Measurements from ENCODE around the gene HLA-DOA.

HLA-DOA gene

DNA sequence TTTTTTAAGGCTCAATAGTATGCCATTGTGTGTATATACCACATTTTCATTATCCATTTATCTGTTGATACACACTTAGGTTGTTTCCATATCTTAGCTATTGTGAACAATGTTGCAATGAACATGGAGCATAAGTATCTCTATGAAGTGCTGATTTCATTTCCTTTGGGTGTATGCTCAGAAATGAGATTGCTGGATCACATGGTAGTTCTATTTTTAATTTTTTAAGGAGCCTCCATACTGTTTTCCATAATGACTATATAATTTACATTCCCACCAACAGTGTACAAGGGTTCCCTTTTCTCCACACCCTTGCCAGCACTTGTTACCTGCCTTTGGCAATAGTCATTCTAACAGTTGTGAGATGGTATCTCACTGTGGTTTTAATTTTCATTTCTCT lies 15.1 kb upstream of the HLA-DOA start:
- Mint-ChIP-seq H3K4me1 (peaks cover 38 to 60% of the 10 kb centered on the region in 2 donors), H3K9me3 (peaks cover 0 to 1% of the 10 kb centered on the region in 2 donors), H3K27me3 (no peaks in the 10 kb centered on the region), H3K4me3 (no peak overlapping the region), H3K27ac (peak overlapping the region; percentile 15), H3K36me3 (no peaks in the 10 kb centered on the region)
- DNase-seq: no peak
- no peak for ATAC-seq (replicated peaks)

- Mint-ChIP-seq H3K27ac (no peak overlapping the region), H3K4me3 (no peak overlapping the region), H3K36me3 (no peaks in the 10 kb centered on the region), H3K27me3 (no peaks in the 10 kb centered on the region), H3K9me3 (peaks cover 0 to 1% of the 10 kb centered on the region in 2 donors), H3K4me1 (peaks cover 37 to 61% of the 10 kb centered on the region in 2 donors)
- DNase-seq: no peak
- ATAC-seq (replicated peaks): no peak
Observed at GRCh38 chr6:33023536-33023935, 14.1 kb upstream of the HLA-DOA start.

DNA sequence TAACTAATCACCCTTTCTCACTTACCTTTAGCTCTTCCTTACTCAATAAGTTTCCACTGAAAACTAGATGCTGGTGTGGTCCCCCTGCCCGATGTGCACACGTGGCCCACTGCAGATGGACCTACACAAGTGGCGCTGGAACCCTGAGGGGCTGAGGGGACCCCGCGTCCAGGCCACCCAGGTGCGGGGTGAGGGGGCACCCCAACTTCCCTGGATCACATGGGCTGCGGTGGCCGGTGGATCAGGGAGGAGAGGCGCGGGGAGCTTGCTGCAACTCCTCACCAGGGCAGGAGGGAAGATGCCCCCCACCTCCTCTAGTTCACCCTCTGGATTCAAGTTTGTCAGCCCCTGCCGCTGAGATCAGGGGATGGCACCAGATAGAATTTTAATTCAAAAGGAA lies 12.5 kb upstream of the HLA-DOA start:
- H3K27me3 Mint-ChIP-seq: no peaks in the 10 kb centered on the region

GRCh38 chr6:33019372-33019771 lies 10.0 kb upstream of the HLA-DOA start:
- peaks cover 54 to 74% of the 10 kb centered on the region in 2 donors for H3K4me1 Mint-ChIP-seq
- peaks cover 0 to 1% of the 10 kb centered on the region in 2 donors for H3K9me3 Mint-ChIP-seq
- DNase-seq (no peak), ATAC-seq (replicated peaks) (peak; percentile 37 to 41)
- H3K4me3 Mint-ChIP-seq: peak overlapping the region; percentile 71 to 74
- peaks cover 0 to 3% of the 10 kb centered on the region in 2 donors for H3K36me3 Mint-ChIP-seq
- peak overlapping the region; percentile 97 for H3K27ac Mint-ChIP-seq
- no peaks in the 10 kb centered on the region for H3K27me3 Mint-ChIP-seq

More for the DNA sequence above, 12.5 kb upstream of the HLA-DOA start:
- Mint-ChIP-seq H3K4me1 (peaks cover 43 to 62% of the 10 kb centered on the region in 2 donors), H3K27ac (peak overlapping the region; percentile 84), H3K9me3 (peaks cover 0 to 1% of the 10 kb centered on the region in 2 donors), H3K36me3 (no peaks in the 10 kb centered on the region), H3K4me3 (no peak overlapping the region)
- no peak for DNase-seq
- ATAC-seq (replicated peaks): no peak

DNA sequence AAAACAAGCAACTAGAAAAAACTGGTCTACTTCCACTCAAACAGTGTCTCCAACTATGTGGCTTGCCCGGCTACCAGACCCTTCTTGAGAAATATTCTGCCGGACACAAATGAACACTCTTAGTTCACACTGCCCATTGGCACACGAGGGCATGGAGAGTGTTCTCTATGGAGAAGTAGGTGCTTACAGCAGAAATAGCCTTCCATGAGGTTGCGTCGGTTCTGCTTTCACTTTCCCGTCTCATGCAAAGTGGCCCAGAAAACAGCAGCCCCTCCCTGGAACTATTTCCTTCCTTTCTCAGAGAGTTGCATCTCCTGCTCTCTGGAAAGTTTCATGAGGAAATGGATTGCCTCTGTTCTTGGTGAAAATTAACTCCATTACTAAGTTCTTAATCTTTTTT lies 9.5 kb upstream of the HLA-DOA start:
- ATAC-seq (replicated peaks) (peak; percentile 86 to 88), DNase-seq (peak; percentile 80)
- H3K36me3 Mint-ChIP-seq: peaks cover 0 to 3% of the 10 kb centered on the region in 2 donors
- peak overlapping the region; percentile 97 for H3K27ac Mint-ChIP-seq
- H3K9me3 Mint-ChIP-seq: peaks cover 0 to 1% of the 10 kb centered on the region in 2 donors
- peak overlapping the region; percentile 71 to 74 for H3K4me3 Mint-ChIP-seq
- H3K27me3 Mint-ChIP-seq: no peaks in the 10 kb centered on the region
- peaks cover 54 to 74% of the 10 kb centered on the region in 2 donors for H3K4me1 Mint-ChIP-seq

GRCh38 chr6:33018418-33018817 lies 9.0 kb upstream of the HLA-DOA start:
- H3K4me1 Mint-ChIP-seq: peaks cover 55 to 74% of the 10 kb centered on the region in 2 donors
- H3K9me3 Mint-ChIP-seq: peaks cover 0 to 1% of the 10 kb centered on the region in 2 donors
- peaks cover 0 to 3% of the 10 kb centered on the region in 2 donors for H3K36me3 Mint-ChIP-seq
- peak overlapping the region; percentile 97 for H3K27ac Mint-ChIP-seq
- H3K4me3 Mint-ChIP-seq: peak overlapping the region; percentile 17 to 70
- no peak for ATAC-seq (replicated peaks)
- no peak for DNase-seq
- H3K27me3 Mint-ChIP-seq: no peaks in the 10 kb centered on the region

DNA sequence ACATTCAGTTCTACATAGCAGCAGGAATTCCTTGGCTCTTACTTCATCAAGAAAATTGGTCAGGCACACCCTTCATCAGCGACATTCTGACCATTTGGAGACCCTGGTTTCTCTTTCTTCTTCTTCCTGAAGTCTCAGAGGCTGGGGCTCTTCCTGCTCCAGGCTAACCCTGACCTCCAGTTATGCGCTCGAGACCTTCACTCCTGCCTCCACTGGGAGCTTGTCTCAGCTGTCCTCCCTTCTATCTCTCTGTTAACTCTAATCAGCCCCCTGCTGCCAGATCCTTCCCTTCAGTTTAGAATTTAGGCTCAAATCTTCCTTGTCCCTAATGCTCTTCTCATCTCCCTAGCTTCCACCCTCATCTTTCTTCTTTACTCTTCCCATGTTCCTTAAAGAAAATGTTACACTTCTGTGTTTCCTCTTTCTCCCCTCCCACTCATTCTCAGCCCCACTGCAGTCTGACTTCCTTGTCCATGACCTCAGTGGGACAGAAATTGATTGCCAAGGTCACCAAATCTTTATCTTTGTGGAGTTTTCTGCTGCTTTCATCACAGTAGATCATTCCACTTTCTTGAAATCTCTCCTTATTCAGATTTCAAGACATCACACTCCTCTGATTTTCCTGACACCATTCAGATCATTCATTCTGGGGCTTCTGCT lies 8.4 kb upstream of the HLA-DOA start:
- peaks cover 54 to 74% of the 10 kb centered on the region in 2 donors for H3K4me1 Mint-ChIP-seq
- H3K4me3 Mint-ChIP-seq: peak overlapping the region; percentile 3 to 70

DNA sequence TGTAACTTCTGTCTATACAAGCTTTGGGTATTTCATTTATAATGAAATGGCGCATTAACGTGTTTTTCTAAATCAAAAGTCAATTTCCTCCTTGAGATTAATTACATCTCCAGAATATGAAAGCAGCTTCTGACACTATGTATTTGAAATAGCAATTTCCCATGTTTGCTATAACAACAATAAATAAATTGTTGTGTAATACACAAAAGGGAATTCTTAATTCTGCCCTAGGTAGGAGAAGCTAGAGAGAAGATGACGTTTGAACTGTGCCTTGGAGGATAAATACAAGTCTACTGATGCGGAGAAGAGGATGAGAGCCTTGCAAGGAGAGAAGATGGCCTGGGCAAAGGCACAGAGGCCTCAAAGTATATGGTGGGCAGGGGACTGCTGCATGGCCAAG lies 7.6 kb upstream of the HLA-DOA start:
- Mint-ChIP-seq H3K36me3 (peaks cover 0 to 3% of the 10 kb centered on the region in 2 donors), H3K9me3 (no peaks in the 10 kb centered on the region), H3K4me1 (peaks cover 52 to 73% of the 10 kb centered on the region in 2 donors), H3K4me3 (peak overlapping the region in 1 of 2 donors; percentile 30), H3K27me3 (no peaks in the 10 kb centered on the region), H3K27ac (peak overlapping the region; percentile 97)
- no peak for DNase-seq
- ATAC-seq (replicated peaks): no peak

More for the DNA sequence above, 8.4 kb upstream of the HLA-DOA start:
- DNase-seq (no peak), ATAC-seq (replicated peaks) (peak in 1 of 2 donors; percentile 15)
- no peaks in the 10 kb centered on the region for H3K9me3 Mint-ChIP-seq
- peak overlapping the region; percentile 97 for H3K27ac Mint-ChIP-seq
- H3K27me3 Mint-ChIP-seq: no peaks in the 10 kb centered on the region
- H3K36me3 Mint-ChIP-seq: peaks cover 0 to 3% of the 10 kb centered on the region in 2 donors

GRCh38 chr6:33015798-33016197 lies 6.4 kb upstream of the HLA-DOA start:
- H3K4me1 Mint-ChIP-seq: peaks cover 52 to 62% of the 10 kb centered on the region in 2 donors
- peak overlapping the region; percentile 2 to 36 for H3K4me3 Mint-ChIP-seq
- no peak for ATAC-seq (replicated peaks)
- H3K27me3 Mint-ChIP-seq: no peaks in the 10 kb centered on the region
- DNase-seq: no peak
- H3K9me3 Mint-ChIP-seq: no peaks in the 10 kb centered on the region
- H3K36me3 Mint-ChIP-seq: peaks cover 0 to 3% of the 10 kb centered on the region in 2 donors
- peak overlapping the region; percentile 68 for H3K27ac Mint-ChIP-seq

DNA sequence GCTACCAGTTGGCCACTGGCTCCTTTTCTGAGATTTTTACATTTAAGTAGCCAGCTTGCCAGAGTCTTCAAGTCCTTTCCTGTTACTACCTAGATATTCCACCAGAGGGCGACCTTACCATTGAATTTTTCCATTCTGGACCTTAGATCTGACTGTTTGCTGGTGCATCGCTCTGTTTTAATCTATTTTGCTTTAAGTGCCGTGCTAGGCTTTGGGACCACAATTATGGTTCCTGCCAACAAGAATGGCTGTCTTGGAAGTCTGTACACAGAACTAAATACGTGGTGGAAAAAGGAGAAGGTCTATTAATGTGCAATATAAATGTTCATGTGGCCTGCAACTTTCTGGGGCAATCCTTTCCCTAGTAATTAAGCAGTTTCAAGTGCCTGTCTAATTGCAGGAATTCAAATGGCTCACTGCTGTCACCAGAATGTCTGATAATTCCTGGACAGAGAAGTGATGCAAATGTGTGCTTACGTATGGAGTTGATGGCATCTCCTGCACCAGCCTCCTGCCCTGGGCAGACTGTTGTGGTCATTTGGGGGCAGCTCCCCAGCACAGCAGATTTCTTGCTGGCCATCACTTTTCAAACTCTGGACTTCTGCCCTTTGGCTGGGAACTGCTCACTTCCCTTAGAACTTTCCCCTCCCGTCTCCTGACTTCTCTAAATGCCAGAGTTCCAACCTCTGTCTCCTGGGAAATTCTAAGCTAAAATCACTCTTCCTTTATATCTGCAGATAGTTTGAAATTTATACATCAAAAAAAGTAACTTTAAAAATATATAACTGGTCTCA lies 5.6 kb upstream of the HLA-DOA start:
- DNase-seq (peak; percentile 68), ATAC-seq (replicated peaks) (peak; percentile 47 to 63)
- Mint-ChIP-seq H3K36me3 (peaks cover 0 to 3% of the 10 kb centered on the region in 2 donors), H3K4me3 (peak overlapping the region; percentile 49 to 58), H3K27ac (peak overlapping the region; percentile 93), H3K4me1 (peaks cover 47 to 59% of the 10 kb centered on the region in 2 donors), H3K9me3 (no peaks in the 10 kb centered on the region), H3K27me3 (no peaks in the 10 kb centered on the region)

GRCh38 chr6:33013608-33014007 lies 4.2 kb upstream of the HLA-DOA start:
- DNase-seq (no peak), ATAC-seq (replicated peaks) (no peak)
- Mint-ChIP-seq H3K4me3 (no peak overlapping the region), H3K36me3 (peaks cover 2 to 11% of the 10 kb centered on the region in 2 donors), H3K27ac (peak overlapping the region; percentile 79), H3K9me3 (no peaks in the 10 kb centered on the region), H3K27me3 (no peaks in the 10 kb centered on the region), H3K4me1 (peaks cover 42 to 57% of the 10 kb centered on the region in 2 donors)

DNA sequence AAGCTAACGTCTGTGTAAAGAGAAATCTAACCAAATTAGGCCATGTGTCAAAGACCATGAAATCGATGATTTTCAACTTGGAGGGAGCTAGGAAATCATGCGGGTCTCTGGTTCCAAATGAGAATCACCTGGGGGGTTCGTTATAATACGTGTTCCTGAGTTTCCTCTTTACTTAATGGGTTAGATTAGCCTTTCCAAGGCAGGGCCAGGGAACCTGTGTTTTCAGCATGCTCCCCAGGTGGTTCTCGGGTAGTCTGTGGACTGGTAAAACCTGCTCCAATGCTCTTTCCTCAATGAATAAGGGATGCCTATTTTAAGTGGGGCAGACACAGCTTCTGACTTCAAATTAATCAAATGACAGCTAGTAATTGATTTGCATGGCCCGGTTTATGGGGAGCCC lies 965 bp upstream of the HLA-DOA start:
- ATAC-seq (replicated peaks) (no peak), DNase-seq (no peak)
- Mint-ChIP-seq H3K4me3 (no peak overlapping the region), H3K27me3 (no peaks in the 10 kb centered on the region), H3K4me1 (peaks cover 41 to 56% of the 10 kb centered on the region in 2 donors), H3K36me3 (peaks cover 27 to 37% of the 10 kb centered on the region in 2 donors), H3K27ac (peak overlapping the region; percentile 89), H3K9me3 (no peaks in the 10 kb centered on the region)

- Mint-ChIP-seq H3K36me3 (peaks cover 32 to 47% of the 10 kb centered on the region in 2 donors), H3K9me3 (no peaks in the 10 kb centered on the region), H3K4me3 (peak overlapping the region; percentile 99 to 100), H3K27ac (peak overlapping the region; percentile 99), H3K27me3 (no peaks in the 10 kb centered on the region), H3K4me1 (peaks cover 34 to 46% of the 10 kb centered on the region in 2 donors)
- DNase-seq (no peak), ATAC-seq (replicated peaks) (no peak)
Observed at GRCh38 chr6:33007831-33008400, 1.5 kb downstream of the HLA-DOA start.

- Mint-ChIP-seq H3K27me3 (no peaks in the 10 kb centered on the region), H3K4me3 (no peak overlapping the region), H3K36me3 (peaks cover 32 to 49% of the 10 kb centered on the region in 2 donors), H3K27ac (peak overlapping the region; percentile 73), H3K4me1 (peaks cover 43 to 52% of the 10 kb centered on the region in 2 donors), H3K9me3 (no peaks in the 10 kb centered on the region)
- ATAC-seq (replicated peaks): no peak
- DNase-seq: no peak
Observed at GRCh38 chr6:33004940-33005339, 4.5 kb downstream of the HLA-DOA start.

Data from stimulated activated naive B cell treated with anti-CD40 and anti-IgM and Interleukin-4, amounts not matched to agents 10 μg/mL and 1 μg/mL and 100 μg/mL, for 72 hours (primary cell).